ENCODE results near the gene ATG2B.

DNA sequence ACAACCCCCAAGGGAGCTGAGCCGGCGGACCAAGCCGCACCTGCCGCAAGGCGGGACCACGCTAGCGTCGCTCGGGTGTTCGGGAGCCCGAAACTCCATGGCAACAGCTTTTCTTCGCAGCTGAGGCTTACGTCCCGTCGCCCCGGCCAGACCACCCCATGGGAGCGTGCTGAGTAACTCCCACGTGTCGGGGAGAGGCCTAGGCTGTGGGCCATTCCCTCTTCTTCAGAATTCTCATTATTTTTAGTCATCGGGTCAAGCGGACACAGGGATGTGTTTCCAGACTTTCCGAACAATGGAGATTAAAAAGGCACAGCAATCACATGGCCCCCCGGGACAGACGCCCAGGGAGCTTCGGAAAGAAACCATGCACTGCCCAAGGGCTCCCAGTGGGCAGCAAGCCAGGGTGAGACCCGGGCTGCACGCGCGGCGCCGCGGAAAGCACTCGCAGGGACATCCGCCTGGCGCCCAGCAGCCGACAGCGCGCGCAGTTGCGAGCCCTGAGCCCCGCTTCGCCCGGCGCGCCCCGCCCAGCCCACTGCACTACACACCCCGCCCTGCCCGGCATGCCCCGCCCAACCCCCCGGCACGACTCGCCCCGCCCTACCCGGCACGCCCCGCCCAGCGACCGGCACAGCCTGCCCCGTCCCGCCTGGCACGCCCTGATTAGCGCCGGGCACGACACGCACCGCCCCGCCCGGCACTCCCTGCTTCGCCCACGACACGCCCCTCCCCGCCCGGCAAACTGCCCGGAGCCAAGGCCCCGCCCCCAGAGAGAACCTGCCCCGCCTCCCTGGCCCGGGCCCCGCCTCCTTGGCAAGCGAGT, 28.4 kb upstream of the ATG2B start:
- TF ChIP-seq, protein P1, sequence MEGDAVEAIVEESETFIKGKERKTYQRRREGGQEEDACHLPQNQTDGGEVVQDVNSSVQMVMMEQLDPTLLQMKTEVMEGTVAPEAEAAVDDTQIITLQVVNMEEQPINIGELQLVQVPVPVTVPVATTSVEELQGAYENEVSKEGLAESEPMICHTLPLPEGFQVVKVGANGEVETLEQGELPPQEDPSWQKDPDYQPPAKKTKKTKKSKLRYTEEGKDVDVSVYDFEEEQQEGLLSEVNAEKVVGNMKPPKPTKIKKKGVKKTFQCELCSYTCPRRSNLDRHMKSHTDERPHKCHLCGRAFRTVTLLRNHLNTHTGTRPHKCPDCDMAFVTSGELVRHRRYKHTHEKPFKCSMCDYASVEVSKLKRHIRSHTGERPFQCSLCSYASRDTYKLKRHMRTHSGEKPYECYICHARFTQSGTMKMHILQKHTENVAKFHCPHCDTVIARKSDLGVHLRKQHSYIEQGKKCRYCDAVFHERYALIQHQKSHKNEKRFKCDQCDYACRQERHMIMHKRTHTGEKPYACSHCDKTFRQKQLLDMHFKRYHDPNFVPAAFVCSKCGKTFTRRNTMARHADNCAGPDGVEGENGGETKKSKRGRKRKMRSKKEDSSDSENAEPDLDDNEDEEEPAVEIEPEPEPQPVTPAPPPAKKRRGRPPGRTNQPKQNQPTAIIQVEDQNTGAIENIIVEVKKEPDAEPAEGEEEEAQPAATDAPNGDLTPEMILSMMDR (IDR thresholded peaks at IDR 0.05; ENCODE audit: borderline replicate concordance, extremely low read depth, low read length, poor library complexity, severe bottlenecking) = no peak
- no peak for TF ChIP-seq EZH2 (IDR thresholded peaks at IDR 0.05; ENCODE audit: borderline replicate concordance, low read depth, low read length, severe bottlenecking)

Data from DND-41 (cell line).